GM18951 (cell line): ENCODE measurements around the gene INPP4B.

ENCODE experiments used
- POLR2A ChIP-seq: IDR thresholded peaks from 4 replicates; pipeline ENCODE4 v1.6.1; 2011; ENCODE audit warnings: mild to moderate bottlenecking; ENCODE audit not compliant: insufficient read length, insufficient read depth; ENCODE audit errors: extremely low read depth
- in situ Hi-C: fragments of 300-500 bp; cut with MboI; formaldehyde crosslinking; loops from one replicate; pipeline ENCODE4 v1.12.0; 2022; ENCODE audit warnings: low sequenced_read_pairs, mixed read lengths, inconsistent platforms; ENCODE audit not compliant: unreplicated experiment

The INPP4B gene

GRCh38 chr4:142383800-142384470 is 462.2 kb downstream of the INPP4B start:
- in situ Hi-C loops: no loop called here
- no peak for TF ChIP-seq POLR2A

DNA sequence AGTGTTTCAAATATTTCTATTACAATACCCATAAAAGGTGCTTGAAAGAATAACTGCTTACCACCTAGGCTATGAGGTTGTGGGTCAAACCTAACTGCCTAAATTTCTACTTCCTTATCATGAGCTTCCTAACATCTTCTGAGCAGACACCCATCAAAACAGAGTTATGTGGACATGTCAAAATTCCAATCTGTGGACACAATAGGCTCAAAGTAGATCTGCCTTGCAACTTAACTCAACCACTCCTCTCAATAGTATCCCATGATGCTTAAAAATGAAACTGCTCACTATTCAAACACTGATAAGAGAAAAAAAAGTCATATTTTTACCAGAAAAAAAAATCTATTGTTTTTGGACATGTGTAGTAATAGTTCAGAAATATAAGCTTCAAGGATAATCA is 462.7 kb downstream of the INPP4B start:
- in situ Hi-C loops: no loop called here
- no peak for TF ChIP-seq POLR2A

DNA sequence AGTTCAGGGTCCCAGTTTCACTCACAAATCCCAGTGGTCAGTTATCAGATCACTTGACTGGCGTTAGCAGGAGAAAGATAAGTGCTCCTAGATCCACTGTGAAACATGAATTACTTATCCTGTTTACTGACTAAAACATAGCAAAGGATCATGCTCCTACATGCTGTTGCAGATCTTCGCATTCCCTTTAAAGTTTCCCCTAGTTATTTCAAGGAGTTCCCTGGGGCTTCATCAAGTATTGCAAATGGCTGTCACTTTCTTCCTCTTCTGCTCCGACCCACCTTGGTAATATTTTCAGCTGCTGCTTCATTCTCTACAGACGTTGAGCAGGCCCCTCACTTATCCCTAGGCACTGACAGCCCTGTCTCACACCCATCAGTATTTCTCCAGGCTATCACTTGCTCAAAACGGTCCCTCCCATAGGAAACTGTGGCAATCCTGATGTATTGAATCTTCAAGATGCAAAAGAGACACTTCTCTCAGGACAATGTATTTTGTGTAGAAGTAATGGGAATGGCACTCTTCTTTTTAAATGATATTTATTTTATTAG is 466.0 kb downstream of the INPP4B start:
- TF ChIP-seq POLR2A: no peak
- in situ Hi-C loops: no loop called here

- TF ChIP-seq POLR2A: no peak
- in situ Hi-C loops: no loop called here
Observed at GRCh38 chr4:142379277-142380051, 466.6 kb downstream of the INPP4B start.

DNA sequence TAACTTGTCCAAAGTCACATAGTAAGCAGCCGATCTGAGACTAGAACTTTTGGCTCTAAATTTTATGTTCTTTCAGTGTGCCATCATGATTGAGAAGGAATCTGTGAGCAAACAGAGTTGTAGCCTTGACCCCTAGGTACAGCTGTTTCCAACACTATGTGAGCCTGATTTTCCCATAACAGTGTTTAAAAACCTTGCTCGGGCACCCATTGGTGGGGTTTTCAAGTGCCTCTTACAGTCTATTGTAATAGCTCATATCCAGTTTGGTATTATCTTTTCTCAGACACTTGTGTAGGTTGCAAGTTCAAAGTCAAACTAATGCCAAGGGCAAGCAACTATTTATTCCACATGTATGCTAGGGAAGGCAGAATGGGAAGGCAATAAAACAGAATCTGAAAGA is 467.9 kb downstream of the INPP4B start:
- in situ Hi-C loops: no loop called here
- TF ChIP-seq POLR2A: no peak

DNA sequence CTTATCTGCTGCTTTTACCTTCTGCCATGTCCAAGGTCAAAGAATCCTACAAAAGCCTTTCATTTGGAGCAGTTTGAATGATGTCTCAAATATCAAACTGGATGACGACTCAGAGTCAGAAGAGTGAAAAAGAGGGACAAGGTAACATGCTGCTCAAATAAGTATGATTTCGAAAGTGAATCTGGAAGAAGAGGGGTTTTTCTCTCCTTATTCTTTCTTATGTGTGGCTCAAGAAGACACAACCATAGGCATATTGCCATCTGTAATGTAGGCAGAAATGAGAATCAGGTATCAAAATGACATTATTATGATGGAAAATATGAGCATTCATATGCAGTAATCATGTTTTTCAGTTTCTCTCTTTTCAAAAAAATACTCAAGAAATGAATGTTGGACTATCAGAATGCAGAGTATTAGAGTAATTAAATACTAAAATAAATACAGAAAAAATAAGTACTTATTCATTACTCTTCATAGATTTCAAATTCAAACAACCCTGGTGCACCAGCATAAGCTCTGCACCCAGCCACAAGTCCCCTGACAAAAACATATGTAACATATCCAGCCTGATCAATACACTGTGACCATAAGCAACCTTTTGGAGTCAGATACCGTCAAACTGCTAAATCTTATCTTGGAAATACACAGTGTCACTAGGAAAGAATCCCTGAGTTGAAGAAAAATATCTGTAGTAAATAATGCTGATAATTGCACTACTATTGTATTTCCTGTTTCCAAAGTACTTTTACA is 468.6 kb downstream of the INPP4B start:
- TF ChIP-seq POLR2A: no peak
- in situ Hi-C loops: no loop called here

GRCh38 chr4:142376204-142376603 is 469.9 kb downstream of the INPP4B start:
- TF ChIP-seq POLR2A: no peak
- in situ Hi-C loops: no loop called here

DNA sequence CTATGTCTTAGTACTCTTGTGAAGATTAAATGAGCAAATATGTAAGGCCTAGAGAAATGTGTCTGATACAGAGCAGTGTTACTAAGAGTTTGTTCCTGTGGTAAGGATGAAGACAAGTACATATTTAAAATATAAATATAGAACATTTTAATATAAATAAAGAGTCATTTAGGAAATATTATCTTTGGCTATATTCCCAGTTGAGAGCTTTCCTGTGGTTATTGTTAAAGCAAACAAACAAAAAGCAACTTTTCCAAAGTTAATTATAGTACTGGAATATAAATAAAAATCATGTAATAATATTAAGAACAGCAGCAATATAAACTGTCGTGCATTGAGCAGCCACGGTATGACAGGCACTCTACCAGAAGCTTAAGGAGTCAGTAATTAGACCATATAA is 472.5 kb downstream of the INPP4B start:
- TF ChIP-seq POLR2A: no peak
- in situ Hi-C loops: no loop called here

DNA sequence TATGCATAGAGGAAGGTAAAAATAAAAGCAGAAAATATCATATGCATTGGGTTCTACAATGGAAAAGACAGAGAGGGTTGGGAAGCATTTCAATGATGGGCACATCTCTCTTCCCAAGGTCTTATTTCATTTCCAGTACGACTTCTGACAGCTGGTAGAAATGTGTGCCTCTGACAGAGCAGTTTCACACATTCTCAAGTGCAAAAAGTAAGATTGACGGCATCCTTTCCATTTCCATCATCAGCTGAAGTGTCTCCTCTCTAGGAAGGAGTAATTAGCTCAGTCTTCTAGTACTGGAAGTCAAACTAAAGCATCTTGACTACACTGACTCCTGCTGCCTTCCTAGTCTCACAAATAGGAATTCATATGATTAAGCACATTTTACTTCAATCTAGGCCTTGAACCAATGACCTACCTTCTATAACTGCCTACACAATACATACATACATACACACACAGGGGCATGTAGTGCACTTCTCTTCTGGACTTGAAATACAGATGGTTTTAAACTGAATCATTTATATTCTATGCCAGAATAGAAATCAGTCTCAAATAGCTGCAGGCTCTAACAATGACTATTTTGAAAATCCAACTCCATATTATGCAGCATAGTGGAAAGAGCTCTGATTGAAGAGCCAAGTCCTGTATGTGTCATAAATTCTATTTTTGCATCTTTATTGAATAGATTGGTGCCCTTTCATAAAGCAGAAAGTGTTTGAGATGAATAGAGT is 473.4 kb downstream of the INPP4B start:
- TF ChIP-seq POLR2A: no peak
- in situ Hi-C loops: no loop called here

GRCh38 chr4:142369141-142369540 is 477.0 kb downstream of the INPP4B start:
- no peak for TF ChIP-seq POLR2A
- in situ Hi-C loops: no loop called here

GRCh38 chr4:142367418-142368180 is 478.5 kb downstream of the INPP4B start:
- in situ Hi-C loops: no loop called here
- TF ChIP-seq POLR2A: no peak

- in situ Hi-C loops: no loop called here
- no peak for TF ChIP-seq POLR2A
Observed at GRCh38 chr4:142366769-142367181, 479.3 kb downstream of the INPP4B start.
